PC-3 (cell line): ENCODE data around the gene GLYATL1B.
A peak's percentile ranks its signal among the peaks of the same experiment; 100 is the strongest.

ENCODE experiments used
- CTCF ChIP-seq: fragments of 300-600 bp; sonication (generic); conservative IDR thresholded peaks from 2 replicates; pipeline ENCODE4 v1.5.1; 2017; ENCODE audit warnings: antibody characterized with exemption, low read depth, mild to moderate bottlenecking, low read length
- EZH2 ChIP-seq: fragments of 300-600 bp; sonication (generic); IDR thresholded peaks from one replicate; pipeline ENCODE4 v1.6.1; 2017; ENCODE audit warnings: antibody characterized with exemption, mild to moderate bottlenecking, low read length; ENCODE audit not compliant: unreplicated experiment

DNA sequence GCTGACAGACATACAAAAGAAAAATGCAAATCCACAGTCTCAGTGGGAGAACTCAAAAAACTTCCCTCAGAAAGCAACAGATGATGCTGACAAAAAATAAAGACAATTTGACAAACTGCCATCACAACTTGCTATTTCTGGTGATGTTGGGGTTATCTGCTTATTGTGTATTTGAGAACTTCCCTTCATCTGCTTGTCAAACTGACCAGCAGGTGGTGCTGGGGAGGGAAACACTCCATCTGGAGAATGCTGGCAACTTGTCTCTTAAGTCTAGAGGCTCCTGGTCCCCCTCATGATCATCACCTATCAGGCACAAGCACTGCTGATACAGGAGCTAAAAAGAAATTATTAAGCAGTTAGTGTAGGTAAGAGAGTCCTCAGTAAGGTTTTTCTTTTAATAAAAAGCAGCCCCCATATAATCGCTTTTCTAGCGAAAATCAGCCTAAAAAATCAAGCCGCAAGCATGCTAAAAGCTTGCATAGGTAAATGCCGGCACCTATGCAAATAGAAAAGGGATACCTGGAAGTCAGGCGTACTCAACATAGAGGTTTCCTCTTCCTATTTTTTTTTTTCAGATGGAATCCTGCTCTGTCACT, 11.1 kb downstream of the GLYATL1B start:
- peak; percentile 72 for TF ChIP-seq CTCF
- TF ChIP-seq EZH2: no peak
